Esophagus muscularis mucosa (tissue), 3 donors: Measurements from ENCODE around the gene GRIK4.

Source experiments
- CTCF ChIP-seq, 3 experiments: fragments of 200-600 bp in 2 of 3; fragments of 450-650 bp in 1 of 3; sonication (generic) in 2 of 3; IDR thresholded peaks; one replicate each; pipeline ENCODE4 v1.5.1; 2017 to 2019; ENCODE audit warnings: antibody characterized with exemption in 3 of 3, mild to moderate bottlenecking in 2 of 3, moderate library complexity in 1 of 3
- POLR2A ChIP-seq: fragments of 450-650 bp; IDR thresholded peaks from one replicate; pipeline ENCODE4 v1.6.1; 2017; ENCODE audit warnings: antibody characterized with exemption, moderate library complexity, mild to moderate bottlenecking, low read depth
- POLR2AphosphoS5 ChIP-seq, 2 donors: sonication (generic); formaldehyde crosslinking; IDR thresholded peaks; one replicate each; pipeline ENCODE4 v1.6.1; 2017; ENCODE audit warnings: antibody characterized with exemption in 2 of 2

- TF ChIP-seq POLR2AphosphoS5 (IDR thresholded peaks at IDR 0.05) (no peak), CTCF (IDR thresholded peaks at IDR 0.05) (no peak), POLR2A (no peak)
Observed at GRCh38 chr11:120484722-120485121, 26.8 kb upstream of the GRIK4 start.
